ENCODE results near the gene PDE4B.
"Not testable (repeated sequence)": the region's sequence is repeated elsewhere in the genome, so short reads cannot be mapped to it uniquely, and the experiment has no call there.

- not testable (repeated sequence) for TF ChIP-seq CTCF (conservative IDR thresholded peaks at IDR 0.05; ENCODE audit: low read depth, low read length); EZH2phosphoT487 (IDR thresholded peaks at IDR 0.05; ENCODE audit: borderline replicate concordance, low read length)
Measured at GRCh38 chr1:66420906-66421305, 628.2 kb downstream of the PDE4B start.

Measured in PC-3 (cell line).